GM21528 (cell line): ENCODE results near the gene GFAP.

Experiments
- ATAC-seq: cut with Tn5 transposase; IDR thresholded peaks from one replicate; pipeline ENCODE4 v1.9.1; 2021; ENCODE audit warnings: mild to moderate bottlenecking, moderate library complexity; ENCODE audit not compliant: unreplicated experiment, low FRiP score

The GFAP gene

GRCh38 chr17:44932096-44932786, 16.9 kb upstream of the GFAP start:
- no peak for ATAC-seq

GRCh38 chr17:44931376-44931775, 16.1 kb upstream of the GFAP start:
- ATAC-seq, result no peak

GRCh38 chr17:44930667-44931066, 15.4 kb upstream of the GFAP start:
- ATAC-seq, result no peak

- ATAC-seq, result no peak
Observed at GRCh38 chr17:44928950-44929720, 13.8 kb upstream of the GFAP start.

GRCh38 chr17:44928136-44928535, 12.8 kb upstream of the GFAP start:
- ATAC-seq, result no peak

GRCh38 chr17:44927696-44928095, 12.4 kb upstream of the GFAP start:
- no peak for ATAC-seq

GRCh38 chr17:44926821-44927525, 11.7 kb upstream of the GFAP start:
- no peak for ATAC-seq

- no peak for ATAC-seq
Observed at GRCh38 chr17:44925731-44926697, 10.7 kb upstream of the GFAP start.

- ATAC-seq, result no peak
Observed at GRCh38 chr17:44924107-44924544, 8.8 kb upstream of the GFAP start.

GRCh38 chr17:44922746-44923470, 7.6 kb upstream of the GFAP start:
- ATAC-seq, result no peak

- no peak for ATAC-seq
Observed at GRCh38 chr17:44922136-44922535, 6.8 kb upstream of the GFAP start.

- ATAC-seq, result no peak
Observed at GRCh38 chr17:44921122-44921882, 6.0 kb upstream of the GFAP start.

GRCh38 chr17:44920565-44920940, 5.3 kb upstream of the GFAP start:
- ATAC-seq, result no peak

GRCh38 chr17:44919885-44920564, 4.7 kb upstream of the GFAP start:
- no peak for ATAC-seq

GRCh38 chr17:44919411-44919810, 4.1 kb upstream of the GFAP start:
- ATAC-seq, result no peak

- no peak for ATAC-seq
Observed at GRCh38 chr17:44918006-44918405, 2.7 kb upstream of the GFAP start.

GRCh38 chr17:44917456-44917855, 2.2 kb upstream of the GFAP start:
- no peak for ATAC-seq

GRCh38 chr17:44916781-44917241, 1.5 kb upstream of the GFAP start:
- ATAC-seq, result no peak
